HCEC 1CT (cell line): ENCODE measurements around the gene KCNMA1.

Experiments
- DNase-seq: peaks from one replicate; pipeline ENCODE4 v3.0.0-alpha.2; 2017

KCNMA1 gene

DNA sequence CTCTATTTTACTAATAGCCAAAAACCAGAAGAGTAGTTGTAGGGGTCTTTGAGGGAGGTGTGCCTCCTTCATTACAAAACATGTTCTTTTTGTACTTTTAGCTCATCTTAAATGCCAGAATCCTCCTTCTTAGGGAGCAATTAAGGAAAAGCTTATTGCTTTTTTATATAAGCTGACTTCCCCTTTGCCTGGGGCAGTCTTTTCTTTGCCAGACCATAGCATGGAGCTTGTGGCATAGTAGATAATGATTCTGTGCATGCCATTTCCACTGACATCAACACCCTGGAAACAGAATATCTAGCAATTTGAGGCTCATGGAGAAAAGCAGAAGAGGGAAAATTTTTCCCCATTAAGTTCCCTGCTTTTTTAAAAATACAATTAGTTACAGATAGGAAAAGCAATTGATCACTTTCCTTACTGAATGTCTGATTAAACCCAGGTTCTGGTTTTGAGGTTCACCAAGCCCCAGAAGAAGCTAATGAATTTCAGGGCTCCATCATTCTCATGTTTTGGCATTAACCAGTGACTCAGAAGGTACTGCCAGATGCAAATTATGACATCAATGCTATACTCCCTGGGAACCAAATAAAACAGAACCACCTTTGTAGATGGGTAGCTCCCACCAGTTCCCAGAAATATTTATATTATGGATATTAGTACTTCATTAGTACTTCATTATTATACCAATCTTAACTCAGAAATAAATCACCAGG lies 410.6 kb downstream of the KCNMA1 start:
- peak; percentile 25 for DNase-seq

- DNase-seq = no peak
Measured at GRCh38 chr10:77226452-77226851, 411.2 kb downstream of the KCNMA1 start.

DNA sequence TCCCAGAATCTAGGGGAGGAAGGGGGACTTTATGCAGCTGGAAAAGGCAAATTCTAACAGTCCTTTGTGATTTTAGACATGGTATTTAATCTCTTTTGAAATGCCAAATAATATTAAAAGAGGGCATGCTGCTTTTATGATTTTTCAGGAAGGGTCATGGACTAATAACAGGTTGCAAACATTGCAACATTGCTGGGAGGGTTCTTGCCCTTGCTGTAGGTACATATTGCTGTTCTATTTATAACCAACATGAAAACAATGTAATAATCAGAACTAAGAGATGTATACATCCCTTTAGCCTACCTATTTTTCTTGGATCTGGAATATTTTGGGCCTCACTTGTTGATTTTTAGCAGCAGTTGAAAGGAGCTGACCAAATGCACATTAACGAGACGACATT lies 411.6 kb downstream of the KCNMA1 start:
- DNase-seq = no peak

DNA sequence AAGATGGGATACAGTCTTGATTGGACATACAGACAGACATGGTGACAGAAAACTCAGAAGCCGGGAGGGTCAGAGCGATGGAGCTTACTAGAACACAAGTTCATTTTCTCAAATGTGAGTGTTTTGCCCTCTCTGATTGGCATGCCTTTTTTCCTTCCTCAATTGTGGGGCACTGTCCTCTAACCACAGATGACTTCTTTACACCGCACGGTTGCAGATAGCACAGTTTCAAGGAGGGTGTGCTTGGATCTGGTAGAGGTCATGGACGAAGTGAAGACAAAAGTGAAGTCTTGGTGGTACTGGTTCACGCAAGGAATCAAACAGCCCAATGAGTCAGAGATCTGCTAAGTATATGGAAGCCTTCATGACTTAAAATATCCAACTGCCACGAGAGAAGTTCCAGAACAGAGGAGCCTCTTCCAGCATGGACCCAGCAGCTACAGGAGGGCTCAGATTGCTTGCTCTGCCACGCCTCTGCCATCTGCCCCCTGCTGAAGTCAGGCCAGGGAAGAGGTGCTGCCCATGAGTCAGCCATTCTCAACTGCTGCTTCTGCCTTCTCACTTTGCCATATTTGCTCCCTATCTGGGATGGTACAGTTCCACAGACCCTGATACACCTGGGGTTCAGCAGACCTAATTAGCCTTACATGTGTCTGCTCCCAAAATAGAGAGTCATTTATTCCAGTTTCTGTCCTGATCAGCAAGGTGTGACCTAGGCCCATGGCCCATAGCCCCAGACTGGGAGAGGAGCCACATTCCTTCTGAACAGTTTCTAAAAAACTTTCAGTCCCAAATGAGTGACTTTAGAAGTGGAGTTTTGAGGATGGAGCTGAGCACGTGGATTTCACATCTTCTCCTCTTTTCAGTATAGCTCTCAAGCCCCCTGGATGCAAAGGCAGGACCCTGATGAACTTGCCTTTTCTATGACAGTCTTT lies 413.8 kb downstream of the KCNMA1 start:
- DNase-seq = no peak

- no peak for DNase-seq
Measured at GRCh38 chr10:77220150-77220549, 417.5 kb downstream of the KCNMA1 start.

GRCh38 chr10:77219046-77219445 lies 418.6 kb downstream of the KCNMA1 start:
- no peak for DNase-seq

DNA sequence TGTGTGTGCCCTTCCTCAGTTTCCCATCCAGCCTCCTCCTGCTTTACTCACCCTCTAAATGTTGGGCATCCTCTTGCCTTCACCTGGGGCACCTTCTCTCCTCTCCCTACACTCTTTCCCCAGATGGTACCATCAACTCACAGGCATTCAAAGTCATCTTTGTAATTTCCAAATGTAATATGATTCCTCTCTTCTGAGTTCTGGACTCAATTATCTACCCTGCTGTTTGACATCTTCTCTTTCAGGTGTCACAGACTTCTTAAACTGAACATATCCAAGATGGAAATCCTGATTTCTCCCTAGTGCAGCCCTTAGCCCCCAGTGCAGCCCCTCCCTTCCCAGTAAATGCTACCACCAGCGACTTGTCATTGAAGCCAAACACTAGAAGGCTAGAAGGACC lies 422.8 kb downstream of the KCNMA1 start:
- no peak for DNase-seq

DNA sequence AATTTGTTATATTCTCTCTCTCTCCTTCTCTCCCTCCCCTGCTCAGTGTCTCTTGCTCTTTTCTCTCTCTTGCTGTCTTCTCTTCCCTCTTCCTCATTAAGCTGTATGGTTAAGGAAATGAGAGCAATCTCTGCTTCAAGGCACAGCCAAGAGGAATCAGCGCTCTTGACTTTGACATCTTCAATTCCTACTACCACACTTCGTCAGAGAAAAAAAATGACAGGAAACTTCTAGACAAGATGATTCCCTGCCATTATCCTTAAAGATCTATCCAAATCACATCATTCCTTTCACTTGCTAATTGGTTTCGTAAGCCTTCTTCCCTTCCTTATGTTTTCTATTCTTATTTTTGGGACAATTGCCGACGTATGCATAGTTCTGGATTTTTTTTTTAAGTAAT lies 425.0 kb downstream of the KCNMA1 start:
- no peak for DNase-seq

- no peak for DNase-seq
Measured at GRCh38 chr10:77210645-77211044, 427.0 kb downstream of the KCNMA1 start.

- DNase-seq = no peak
Measured at GRCh38 chr10:77208684-77209256, 428.8 kb downstream of the KCNMA1 start.

DNA sequence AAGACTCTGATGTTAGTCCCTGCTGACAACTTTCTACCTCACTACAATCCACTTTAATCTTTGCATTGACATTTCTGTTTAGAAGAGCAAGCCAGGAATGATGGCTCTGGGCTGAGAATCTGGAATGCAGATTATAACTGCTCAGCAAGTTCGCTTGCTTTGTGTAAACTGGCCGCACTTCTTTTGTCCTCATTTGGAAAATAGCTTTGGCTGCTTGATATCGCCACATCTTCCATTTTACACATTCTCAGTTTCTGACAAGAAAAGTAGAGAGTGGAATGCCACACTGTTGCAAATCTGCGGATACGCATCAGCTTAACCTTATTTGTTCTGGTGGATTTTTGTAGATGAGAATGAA lies 429.8 kb downstream of the KCNMA1 start:
- DNase-seq = no peak

- DNase-seq = no peak
Measured at GRCh38 chr10:77207182-77207827, 430.3 kb downstream of the KCNMA1 start.

DNA sequence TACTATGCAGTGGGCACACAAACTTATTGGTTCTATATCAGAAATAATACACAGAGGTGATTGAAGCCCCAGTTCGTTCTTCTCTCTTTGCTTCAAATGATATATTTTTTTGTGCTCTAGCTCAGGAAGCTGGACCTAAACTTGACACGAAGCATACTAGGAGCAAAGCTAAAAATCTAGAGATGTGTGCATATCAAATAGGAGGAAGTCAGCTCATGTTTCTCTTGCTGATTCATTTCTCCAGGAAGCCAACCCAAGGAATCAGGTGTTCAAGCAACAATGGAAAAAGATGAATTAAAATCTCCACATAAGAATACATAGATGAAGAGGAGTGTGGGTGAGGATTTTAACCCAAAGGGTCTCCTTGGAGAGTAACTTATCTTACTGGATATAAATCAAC lies 432.5 kb downstream of the KCNMA1 start:
- DNase-seq = no peak

DNA sequence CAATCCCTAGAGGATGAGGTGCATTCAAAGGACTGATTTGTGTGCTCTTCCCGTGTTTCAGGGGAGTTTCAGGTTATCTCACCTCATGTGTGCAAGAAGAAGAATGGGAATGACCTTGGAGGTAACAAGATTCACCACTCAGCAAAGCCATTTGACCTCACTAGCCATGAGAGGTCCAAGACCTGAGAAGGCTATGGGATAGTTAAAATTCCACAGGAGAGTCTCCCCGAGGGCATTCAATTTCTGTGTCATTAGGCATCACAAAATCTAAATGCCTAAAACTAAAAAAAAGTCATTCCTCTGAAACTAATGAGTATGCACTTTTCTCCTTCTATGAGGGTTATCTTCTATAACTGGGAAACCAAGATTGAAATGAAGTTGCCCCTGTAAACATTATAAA lies 433.4 kb downstream of the KCNMA1 start:
- no peak for DNase-seq

DNA sequence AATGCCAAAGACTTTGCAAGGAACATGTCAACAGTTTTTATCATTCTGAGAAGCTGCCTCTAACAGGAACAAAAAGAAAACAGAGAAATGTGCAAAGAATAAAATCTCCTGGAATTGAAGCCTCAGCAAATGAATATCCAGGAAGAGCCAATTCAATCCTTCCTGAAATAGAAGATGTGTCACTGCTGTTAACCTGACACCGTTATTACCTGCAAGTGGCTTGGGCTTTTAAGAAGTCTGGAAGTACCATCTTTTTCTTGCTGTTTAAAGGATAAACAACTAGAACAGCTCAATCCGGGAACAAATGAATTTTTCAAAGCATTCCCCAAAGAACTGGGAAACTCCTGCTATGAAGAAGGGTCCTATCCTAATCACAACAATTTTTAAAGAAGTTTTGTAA lies 434.8 kb downstream of the KCNMA1 start:
- DNase-seq = no peak

DNA sequence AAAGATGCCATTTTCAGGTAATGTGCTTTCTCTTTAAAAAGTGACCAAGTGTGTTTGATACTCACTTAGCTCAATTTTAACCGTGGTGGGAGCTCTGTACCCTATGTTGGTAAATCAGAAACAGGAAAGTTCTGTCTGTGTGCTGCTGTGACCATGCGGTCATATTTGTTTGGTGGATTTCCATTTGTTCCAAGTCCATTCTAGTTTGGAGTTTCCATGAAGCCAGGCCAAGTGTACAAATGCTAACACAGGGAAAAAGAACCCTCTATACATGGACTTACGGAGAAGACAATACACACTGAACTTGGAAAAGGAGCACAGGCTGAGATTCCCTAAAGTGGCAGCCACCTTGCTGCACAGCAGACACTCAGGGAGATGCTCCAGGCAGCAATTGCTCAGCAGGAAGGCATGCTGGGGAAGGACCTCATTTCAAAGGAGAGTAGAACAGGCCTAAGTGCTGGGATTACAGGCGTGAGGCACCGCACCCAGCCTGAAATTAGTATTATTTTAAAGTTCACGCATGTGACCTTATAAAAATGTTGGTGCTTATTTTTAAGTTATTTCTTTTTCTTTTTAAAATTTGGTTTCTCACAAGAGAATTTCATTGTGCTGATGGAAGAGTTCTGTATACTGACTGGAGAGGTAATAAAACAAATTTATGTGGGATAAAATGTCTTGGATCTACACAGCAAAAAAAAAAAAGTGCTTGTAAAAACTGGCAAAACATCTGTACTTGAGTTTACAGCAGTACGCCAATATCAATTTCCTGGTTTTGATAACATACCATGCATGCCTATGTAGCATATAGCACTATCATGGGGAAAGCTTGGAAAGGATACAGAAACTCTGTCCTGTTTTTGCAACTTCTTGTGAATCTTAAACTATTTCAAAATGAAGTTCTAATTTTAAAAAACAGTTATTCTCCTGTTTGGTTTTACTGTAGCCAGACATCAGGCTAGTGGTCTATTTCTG lies 436.2 kb downstream of the KCNMA1 start:
- no peak for DNase-seq

DNA sequence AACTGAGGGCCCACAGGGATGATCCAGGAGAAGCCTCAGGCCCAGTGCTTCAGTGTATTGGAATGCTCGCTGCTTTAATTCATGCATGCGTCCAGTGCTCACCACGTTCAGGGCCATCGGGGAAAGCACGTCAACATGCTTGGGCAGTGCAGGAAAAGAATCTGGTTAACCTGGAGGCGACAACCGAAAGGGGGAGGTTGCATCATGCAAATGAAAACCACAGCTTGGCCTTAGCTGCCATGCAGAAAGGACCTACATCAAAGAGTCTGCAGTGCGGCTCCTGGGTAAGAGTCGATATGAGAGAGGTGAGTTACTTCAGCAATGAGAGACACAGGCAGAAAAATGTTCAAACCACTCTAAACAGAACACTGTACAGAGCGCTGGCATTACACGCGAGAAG lies 440.1 kb downstream of the KCNMA1 start:
- no peak for DNase-seq

DNA sequence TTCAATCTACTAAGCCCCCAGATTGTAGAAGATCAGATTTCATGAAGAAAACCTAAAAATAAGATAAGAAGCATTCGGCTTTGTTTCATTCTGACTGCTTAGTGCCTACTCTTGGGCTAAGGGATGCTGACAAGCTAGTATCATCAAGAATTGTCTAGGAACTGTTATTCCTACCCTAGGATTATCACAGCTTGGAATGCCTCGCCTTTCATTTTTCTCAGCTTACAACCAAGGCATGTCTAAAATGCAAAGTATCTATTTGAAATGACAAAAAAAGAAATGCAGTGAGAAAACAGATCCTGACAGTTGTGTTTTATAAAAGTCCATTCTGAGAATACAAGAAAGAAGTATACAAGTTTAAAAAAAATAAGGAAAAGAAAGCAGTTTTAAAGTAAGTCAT lies 441.0 kb downstream of the KCNMA1 start:
- DNase-seq = no peak

GRCh38 chr10:77195101-77195500 lies 442.5 kb downstream of the KCNMA1 start:
- peak; percentile 89 for DNase-seq

DNA sequence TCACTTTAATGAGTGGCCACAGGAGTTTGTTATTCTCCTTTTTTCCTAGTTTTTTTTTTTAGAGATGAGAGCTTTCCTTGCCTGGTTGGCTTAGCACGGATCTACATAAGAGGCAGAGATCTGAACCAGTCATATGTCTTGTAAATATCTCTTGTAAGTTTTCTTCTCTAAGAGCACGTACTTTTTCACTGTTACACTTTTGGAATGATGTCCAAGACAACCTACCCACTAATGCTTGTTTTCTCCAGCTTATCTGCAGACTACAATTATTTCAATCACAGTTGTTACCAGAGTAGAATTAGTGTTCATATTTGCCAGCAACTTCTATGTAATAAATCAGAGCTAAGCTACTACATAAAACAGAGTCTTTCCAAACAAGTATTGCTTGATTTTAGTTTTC lies 444.6 kb downstream of the KCNMA1 start:
- no peak for DNase-seq

- DNase-seq = peak; percentile 18
Measured at GRCh38 chr10:77192402-77192801, 445.2 kb downstream of the KCNMA1 start.
